GM18870 (cell line): Measurements from ENCODE around the gene YY1.
"Not testable (repeated sequence)": the region's sequence is repeated elsewhere in the genome, so short reads cannot be mapped to it uniquely, and the experiment has no call there.

ENCODE experiments used
- ATAC-seq: cut with Tn5 transposase; IDR thresholded peaks from one replicate; pipeline ENCODE4 v1.9.1; 2021; ENCODE audit warnings: moderate library complexity; ENCODE audit not compliant: unreplicated experiment

Gene YY1

DNA sequence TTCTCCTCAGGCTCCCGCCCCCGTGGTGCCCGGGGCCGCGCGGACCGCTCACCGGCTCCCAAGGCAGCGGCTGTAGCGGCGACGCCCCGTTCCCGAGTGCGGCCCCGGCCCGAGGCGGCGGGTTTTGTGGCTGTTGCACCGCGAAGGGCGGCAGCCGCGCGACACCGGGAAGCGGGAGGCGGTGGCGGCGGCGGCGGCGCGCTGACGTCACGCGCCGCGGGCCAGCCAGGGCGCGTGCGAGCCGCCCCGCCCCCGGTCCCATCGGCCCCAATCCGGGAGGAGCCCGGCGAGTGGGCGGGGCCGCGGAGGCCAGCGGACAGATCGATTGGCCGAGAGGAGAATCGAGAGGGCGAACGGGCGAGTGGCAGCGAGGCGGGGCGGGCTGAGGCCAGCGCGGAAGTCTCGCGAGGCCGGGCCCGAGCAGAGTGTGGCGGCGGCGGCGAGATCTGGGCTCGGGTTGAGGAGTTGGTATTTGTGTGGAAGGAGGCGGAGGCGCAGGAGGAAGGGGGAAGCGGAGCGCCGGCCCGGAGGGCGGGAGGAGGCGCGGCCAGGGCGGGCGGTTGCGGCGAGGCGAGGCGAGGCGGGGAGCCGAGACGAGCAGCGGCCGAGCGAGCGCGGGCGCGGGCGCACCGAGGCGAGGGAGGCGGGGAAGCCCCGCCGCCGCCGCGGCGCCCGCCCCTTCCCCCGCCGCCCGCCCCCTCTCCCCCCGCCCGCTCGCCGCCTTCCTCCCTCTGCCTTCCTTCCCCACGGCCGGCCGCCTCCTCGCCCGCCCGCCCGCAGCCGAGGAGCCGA lies at the start of gene YY1:
YY1 (plus strand) TSS at position 726 of the 792 bp plus-strand sequence. CDS start 101 bp downstream, outside the sequence.
- peak; percentile 77 for ATAC-seq

DNA sequence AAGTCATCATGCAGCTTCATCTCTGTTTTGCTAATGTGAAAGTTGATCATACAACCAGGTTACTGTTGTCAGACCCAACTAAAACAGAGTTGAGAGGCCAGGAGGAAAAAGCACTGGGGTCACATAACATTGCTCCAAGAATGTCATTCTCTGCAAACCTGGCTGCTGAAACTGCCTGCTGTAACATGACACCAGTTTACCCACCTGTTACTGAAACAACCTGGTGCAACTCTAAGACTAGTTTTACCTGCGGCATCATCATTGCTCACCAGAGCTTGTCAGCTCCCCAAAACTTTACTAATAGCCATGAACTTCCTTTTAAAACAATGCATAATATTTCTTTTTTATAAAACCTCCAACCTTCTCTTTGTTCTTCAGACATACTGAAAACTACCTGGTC lies 48.8 kb upstream of the YY1 start:
- ATAC-seq: no peak

DNA sequence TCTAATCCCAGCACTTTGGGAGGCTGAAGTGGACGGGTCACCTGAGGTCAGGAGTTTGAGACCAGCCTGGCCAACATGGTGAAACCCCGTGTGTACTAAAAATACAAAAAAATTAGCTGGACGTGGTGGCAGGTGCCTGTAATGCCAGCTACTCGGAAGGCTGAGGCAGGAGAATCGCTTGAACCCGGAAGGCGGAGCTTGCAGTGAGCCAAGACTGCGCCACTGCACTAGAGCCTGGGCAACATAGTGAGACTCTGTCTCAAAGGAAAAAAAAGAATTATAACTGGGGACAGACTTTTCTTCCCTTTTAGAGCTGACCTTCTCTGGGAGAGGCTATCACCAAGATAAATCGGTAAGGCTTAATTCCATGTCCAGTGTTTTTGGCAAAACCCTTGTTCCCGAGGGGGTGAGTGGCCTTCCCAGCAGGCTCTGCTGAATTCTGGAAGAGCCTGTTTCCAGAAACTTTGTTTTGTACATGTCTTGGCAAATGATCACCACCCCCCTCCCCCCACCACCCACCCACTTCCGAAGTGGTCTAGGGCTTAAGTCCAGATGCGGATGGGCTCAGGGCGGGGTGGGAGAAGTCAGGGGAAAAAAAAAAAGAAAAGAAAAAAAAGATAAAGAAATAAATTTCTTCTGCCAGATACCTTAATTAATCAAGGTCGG lies 47.2 kb upstream of the YY1 start:
- ATAC-seq: no peak

DNA sequence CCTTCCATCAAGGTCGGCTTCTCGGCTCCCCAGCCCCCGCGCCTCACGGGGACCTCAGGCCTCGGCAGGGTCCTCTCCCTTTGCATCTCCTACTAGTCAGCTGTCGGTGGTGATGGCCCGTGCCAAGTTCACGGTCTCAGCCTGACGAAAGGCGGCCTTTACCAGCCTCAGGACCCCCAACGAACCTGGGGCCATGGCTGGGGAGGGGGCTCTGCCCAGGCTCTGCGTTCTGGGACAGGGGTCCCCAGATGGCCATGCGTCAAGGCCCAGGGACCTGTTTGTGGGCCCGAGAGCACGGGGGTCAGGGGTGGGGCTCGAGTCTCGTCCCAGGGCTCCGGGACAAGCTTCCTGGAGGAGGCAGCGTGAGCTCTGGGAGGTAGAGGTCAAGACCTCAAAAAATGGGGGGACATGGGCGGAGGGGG lies 46.7 kb upstream of the YY1 start:
- ATAC-seq: no peak

DNA sequence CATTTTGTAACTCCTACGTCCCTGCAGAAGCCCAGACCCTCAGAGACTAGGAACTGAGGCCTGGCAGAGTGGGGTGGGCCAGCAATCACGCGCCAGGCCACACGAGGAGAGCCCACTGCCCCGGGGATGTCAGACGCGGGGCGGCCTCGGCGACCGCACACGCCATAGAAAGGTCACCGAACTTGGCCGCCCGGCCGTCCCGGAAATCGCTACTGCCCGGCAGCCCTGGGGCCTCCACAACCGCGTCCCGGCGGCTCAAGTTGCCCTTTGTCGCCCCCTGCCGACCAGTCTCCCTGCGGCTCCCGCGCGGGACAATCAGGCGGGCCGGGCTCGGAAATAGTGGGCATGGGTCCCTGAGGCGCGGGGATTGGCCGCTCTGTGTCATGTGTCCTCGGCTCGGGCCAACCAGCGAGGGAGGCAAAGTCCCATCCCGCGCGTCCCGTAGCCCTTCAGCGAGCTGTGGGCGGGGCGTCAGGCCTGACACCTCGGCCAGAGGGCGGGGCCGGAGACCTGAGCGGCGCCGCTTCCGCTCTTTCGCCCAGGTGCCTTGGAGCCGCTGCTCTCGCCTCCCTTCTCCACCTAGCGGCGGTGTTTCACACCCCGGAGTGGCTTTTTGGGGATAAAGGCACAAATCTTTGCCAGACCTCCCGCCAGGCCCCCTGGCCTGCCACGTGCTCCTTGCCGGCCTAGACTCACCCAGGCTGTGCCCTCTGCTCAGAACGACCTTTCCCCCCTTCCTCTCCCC lies 46.1 kb upstream of the YY1 start:
- ATAC-seq: peak; percentile 98

DNA sequence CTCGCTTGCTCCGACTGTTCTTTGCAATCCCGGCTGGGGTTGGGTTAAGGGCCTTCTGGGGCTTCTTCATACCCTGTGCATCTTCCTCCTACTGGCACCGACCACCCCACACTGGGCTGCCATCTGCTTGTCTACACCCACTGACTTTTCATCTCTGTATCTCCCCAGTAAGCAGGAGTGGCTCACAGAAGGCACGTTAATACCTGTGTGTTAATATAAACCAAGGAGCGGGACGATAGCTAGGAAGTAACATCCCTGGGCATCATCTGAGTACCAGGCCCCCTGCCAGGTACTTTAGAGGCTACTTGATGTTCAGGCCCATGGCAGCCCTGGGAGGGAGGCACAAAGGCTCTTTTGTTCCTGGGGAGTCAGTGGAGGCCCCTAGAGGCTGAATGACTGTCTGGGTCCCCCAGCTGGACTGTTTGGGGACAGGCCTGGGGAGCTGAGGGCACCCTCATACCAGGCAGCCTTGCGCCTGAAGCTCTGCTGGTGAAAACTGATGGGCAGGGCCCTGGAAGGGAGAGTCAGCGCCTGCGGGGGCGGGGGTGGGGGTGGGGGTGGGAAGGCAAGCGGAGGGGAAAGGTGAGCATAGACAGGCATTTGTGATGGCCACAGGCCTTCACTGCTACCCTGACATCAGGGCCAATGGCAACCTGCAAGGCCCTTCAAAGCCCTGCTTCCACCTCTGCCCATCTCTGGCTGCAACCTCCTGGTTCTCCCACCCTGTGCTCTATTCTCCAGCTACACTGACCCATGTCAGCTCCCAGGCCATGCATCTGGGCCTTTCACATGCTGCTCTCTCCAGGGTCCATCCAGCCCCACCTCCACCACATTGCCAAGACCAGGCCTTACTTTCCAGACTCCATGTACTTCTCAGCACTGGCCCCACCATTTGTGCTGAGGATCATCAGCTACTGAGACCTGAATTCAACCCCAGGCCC lies 45.3 kb upstream of the YY1 start:
- no peak for ATAC-seq

DNA sequence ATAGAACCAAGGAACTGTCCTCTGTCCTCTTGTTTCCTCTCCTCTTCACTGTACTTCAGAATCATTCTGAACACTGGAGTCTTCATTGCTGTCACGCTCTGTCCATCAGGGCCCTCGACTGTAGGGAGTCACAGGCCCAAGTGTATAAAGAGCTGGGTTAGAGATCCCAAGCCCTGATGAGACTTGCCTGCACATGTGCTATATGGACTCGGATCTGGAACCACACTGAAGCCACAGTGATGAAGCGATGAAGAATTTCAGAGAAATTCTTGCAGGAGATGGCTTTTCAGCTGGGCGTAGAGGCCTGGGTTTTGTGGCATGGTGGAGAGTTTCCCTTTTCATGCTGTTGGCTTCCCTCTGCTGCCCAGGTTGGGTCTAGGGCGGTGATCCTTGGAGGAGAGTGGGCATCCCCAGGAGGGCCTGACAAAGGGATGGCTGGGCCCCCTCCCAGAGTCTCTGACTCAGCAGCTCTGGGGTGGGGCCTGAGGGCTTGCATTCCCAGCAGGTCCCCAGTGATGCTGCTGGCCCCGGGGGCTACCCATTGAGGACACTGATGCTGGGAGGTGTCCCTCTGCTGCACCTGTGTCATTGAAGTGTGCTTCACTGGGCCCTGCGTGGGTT lies 39.6 kb upstream of the YY1 start:
- ATAC-seq: no peak

DNA sequence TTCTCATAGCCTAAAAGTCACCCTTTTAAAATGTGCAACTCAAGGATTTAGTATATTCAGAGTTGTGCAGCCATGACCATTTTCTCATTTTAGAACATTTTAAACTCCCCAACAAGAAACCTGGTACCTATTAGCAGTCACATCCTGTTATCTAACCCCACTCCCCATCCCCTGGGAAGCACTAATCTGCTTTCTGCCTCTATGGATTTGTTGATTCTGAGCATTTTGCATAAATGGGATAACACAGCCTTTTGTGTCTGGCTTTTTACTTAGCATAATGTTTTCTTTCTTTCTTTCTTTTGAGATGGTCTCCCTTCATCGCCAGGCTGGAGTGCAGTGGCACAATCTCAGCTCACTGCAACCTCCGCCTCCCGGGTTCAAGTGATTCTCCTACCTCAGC lies 38.6 kb upstream of the YY1 start:
- ATAC-seq: no peak

DNA sequence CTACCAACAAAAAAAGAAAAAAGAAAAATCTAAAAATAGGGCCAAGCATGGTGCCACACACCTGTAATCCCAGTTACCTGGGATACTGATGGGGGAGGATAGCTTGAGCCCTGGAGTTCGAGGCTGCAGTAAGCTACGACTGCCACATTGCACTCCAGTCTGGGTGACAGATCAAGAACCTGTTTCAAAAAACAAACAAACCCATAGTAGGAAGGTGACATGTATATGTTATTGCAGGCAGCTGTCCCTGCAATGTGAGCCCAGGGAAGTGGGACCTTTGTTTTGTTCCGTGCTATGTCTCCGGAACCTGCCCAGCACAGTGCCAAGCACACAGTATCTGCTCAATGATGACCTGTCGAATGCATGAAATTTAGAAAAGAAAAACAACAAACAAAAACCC lies 37.2 kb upstream of the YY1 start:
- no peak for ATAC-seq

DNA sequence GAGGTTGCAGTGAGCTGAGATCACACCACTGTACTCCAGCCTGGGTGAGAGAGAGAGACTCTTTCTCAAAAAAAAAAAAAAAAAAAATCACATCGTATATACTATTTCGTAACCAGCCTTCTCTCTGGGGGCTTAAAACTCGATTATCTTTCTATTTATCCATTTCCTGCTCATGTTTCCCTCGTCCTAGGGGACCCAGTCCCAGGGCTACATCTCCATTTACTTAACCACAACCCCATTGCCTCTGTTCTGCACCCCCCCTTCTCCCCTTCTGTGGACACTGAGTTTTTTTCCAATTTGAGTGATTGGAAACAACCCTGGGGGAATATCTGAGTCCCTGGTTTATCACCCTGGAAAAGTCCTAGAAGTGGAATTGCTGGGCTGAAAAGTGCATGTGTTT lies 36.2 kb upstream of the YY1 start:
- no peak for ATAC-seq

DNA sequence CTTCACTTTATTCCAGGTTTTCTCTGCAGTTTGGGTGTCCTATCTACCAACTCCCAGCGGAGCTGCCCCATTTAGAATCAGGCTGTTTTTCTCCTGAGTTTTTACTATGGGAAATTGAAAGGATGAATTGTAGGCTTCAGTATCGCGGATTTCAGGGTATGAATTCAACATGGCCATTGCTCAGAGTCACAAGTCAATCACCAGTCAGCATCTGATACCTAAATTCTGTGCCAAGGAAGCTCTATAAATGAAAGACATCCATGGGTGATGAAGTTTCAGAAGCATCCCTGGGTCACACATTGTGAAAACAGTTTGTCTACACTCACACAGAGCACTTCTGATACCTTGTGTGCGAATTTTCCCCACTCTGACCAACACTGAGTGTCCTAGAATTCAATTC lies 35.8 kb upstream of the YY1 start:
- no peak for ATAC-seq

DNA sequence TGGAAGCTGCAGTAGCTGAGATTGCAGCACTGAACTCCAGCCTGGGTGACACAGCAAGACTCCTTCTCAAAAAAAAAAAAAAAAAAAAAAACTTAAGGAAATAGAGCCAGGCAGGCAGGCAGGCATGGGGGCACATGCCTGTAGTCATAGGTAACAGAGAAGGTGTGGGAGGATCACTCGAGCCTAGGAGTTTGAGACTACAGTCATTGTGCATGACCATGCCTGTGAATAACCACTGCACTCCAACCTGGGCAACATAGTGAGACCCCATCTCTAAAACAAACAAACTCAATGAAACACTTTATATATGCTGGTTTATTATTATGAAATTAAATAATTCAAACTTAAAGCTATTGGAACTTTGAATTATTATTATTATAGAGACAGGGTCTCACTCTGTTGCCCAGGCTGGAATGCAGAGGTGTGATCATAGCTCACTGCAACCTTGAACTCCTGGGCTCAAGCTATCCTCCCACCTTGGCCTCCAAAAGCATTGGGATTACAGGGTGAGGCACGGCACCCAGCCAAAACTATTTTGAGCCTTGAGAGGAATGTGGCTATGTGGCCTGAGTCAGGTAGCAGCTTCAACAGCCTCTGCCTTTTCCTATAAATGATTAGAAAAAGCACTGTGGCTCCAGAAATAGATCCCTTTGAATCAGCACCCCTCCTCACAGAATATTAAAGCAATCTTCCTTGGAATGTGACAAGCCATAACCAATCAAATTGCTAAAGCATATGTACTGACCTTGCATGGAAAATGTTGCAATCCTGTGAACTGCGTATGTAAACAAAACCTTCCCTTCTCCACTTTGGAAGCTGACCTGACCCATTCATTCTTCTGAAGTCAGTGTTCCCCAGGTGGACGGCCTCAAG lies 34.7 kb upstream of the YY1 start:
- ATAC-seq: no peak

DNA sequence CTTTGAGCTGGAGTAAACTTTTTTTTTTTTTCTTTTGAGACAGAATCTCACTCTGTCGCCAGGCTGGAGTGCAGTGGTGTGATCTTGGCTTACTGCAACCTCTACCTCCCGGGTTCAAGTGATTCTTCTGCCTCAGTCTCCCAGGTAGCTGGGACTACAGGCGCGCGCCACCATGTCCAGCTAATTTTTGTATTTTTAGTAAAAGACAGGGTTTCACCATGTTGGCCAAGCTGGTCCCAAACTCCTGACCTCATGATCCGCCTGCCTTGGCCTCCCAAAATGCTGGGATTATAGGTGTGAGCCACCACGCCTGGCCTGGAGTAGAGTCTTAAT lies 34.1 kb upstream of the YY1 start:
- not testable (repeated sequence) for ATAC-seq

DNA sequence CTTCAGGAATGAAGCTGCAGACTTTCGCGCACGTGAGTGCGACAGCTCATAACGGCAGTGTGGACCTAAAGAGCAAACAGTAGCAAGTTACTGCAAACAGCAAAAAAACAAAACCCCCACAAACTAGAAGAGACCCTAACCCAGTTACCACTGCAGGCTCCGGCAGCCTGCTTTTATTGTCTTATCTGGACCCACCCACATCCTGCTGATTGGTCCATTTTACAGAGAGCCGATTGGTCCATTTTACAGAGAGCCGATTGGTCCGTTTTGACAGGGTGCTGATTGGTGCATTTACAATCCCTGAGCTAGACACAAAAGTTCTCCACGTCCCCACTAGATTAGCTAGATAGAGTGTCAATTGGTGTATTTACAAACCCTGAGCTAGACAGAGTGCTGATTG lies 31.4 kb upstream of the YY1 start:
- not testable (repeated sequence) for ATAC-seq

DNA sequence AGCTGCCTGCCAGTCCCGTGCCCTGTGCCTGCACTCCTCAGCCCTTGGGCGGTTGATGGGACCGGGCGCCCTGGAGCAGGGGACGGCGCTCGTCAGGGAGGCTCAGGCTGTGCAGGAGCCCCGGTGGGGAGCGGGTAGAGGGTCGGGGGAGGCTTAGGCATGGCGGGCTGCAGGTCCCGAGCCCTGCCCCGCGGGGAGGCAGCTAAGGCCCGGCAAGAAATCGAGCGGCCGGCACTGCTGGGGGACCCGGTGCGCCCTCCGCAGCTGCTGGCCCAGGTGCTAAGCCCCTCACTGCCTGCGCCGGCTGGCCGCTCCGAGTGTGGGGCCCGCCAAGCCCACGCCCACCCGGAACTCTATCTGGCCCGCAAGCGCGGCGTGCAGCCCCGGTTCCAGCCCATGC lies 30.8 kb upstream of the YY1 start:
- ATAC-seq: not testable (repeated sequence)

DNA sequence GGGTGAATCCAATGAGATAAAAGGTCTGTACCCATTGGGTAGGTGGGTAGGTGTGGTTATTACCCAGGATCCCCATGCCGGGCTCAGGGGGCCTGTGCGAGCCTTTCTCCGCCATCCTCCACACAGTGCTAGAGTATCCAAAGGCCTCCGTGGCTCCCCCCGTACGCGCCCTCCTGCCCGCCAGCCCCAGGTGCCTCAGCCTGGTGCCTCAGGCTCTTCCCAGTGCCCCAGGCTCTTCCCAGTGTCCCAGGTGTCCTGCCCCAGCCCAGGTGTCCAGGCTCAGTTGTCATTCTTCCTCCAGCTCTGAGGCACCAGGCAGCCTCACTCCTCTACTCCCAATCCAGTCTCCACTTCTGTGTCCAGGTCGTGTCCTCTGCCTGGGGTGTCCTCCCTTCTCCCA lies 27.6 kb upstream of the YY1 start:
- no peak for ATAC-seq

DNA sequence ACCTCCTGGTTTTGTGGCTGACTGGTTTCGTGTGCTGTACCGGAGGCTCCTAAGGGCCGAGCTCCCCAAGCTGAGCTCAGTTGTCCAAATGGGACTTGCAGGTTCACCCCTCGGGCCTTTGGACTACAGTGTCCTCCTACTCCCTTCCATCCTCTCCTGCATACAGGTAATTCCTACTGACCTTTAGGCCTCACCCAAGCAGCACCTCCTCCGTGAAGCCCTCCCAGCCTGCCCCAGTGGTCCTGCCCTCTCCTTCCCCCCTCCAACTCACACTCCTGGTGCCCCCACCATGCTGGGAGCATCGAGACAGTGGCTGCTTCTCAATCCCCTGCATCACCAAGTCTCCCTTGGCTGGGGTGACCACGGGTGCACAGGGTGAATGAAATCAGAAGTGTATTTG lies 27.1 kb upstream of the YY1 start:
- ATAC-seq: no peak

DNA sequence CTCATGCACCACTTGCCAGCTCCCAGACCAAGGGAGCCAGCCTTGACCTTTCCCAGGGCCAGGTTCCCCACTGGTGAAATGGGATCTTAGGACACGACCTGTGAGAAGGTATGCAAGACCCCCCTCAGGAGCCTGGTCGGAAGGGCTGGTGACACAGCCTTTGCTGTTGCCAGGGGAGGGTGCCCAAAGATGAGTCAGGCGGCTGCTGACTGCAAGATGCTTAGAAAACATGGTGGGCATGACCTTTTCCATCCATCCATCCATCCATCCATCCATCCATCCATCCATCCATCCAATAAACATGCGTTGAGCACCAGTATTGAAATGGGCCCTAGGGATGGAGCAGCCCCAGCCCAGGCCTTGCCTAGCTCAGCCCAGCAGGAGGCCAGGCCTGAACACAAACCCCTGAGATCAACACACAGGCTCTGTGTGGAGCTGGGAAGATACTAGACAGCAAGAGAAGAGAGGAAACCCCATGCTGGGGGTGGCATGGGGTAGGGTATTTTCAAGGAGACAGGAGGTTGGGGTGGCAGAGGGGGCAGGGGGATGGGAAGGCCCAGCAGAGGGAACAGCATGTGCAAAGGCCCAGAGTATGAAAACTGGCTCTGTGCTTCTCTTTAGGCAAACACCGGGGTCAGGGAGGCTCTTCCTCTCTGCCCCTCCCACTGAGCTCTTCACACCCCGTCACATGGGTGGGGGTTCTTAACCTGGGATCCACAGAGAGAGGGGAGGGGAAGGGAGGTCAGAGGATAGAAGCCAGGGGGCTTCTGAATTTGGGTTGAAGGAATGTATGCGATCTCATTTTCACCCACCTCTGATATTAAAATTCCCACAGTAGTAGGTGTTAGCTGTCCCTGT lies 26.2 kb upstream of the YY1 start:
- ATAC-seq: no peak

DNA sequence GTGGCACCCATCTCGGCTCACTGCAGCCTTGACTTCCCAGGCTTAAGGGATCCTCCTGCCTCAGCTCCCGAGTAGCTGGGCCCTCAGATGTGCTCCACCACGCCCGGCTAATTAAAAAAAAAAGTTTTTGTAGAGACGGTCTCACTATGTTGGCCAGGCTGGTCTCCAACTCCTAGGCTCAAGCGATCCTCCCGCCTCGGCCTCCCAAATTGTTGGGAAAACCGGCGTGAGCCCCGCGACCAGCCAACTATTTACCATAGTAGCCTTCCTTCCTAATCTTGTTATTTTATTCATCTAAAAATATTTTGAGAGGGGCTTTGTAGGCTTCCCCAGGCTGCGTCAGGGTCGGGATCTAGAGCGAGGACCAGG lies 25.4 kb upstream of the YY1 start:
- ATAC-seq: no peak
